Fibroblast of upper back skin (primary cell): ENCODE measurements around the gene ETS1.
"Not testable (repeated sequence)": the region's sequence is repeated elsewhere in the genome, so short reads cannot be mapped to it uniquely, and the experiment has no call there.

Experiments used
- DNase-seq: peaks from one replicate; pipeline ENCODE4 v3.0.0-alpha.2; 2013

The ETS1 gene

DNA sequence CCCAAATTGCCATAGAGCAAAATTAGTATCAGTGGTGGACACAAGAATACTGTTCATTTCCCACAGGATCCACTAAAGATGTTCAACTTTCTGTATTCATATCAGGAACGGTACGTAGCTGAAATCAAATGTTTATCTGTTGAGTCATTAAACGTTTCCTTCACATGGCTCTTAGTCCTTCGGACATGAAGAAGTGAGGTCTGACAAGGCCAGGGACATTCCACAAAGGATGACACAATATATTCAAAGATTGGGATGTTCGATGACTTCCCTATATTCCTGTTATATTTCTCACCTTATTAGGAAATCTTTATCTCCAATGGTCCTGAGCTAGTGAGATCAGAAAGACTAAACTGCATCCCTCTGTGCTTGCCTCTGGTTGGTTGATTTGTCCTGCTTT, 129.0 kb downstream of the ETS1 start:
- peak; percentile 95 for DNase-seq

DNA sequence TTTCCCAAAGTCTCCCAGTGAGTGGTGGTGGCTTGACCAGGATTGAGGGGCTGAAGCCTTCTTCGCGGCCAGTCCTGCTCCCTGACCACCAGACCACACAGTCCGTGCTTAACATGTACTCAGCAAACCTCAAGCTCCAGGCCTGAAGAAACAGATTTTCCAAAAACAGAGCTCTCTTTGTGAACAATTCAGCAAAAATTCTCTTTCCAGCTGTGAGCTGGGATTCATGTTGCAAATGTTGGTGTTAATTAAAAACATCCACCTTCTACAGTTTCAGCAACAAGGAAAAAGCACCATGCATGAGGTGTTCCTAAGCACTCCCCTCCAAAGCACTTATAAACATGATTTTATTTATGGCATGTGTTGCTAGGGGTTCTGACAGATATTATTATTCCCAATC, 129.5 kb downstream of the ETS1 start:
- DNase-seq = peak; percentile 74

DNA sequence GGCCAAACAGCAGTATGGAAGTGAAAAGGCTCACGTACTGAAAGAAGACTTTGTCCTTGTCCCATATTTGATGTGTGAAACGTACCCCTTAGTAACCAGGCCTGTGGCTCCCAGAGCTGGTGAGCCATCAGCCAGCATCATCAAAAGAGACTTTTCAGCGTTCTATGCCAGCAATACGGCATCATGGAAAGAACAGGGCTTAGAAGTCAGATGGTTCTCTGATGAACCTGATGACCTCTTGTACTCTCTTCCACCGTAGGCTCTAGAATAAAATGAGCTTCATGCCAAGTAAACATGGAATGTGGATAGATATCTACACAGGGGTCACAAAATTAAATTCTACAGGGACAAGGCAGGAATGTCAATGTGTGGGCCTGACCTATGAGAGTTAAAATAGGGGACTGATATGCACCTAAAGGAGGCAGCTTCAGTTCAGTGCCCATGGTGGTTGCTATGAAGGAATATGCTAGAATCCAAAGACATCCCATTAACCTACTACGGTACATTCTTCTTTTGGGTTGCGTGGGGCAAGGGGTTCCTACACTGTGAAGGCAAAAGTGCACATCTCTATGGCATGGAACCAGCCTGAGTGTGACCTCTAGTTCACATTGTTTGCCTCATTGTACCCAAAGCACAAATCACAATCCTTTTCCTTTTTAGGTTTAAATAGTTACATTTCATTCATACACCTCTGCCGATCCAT, 130.6 kb downstream of the ETS1 start:
- no peak for DNase-seq

DNA sequence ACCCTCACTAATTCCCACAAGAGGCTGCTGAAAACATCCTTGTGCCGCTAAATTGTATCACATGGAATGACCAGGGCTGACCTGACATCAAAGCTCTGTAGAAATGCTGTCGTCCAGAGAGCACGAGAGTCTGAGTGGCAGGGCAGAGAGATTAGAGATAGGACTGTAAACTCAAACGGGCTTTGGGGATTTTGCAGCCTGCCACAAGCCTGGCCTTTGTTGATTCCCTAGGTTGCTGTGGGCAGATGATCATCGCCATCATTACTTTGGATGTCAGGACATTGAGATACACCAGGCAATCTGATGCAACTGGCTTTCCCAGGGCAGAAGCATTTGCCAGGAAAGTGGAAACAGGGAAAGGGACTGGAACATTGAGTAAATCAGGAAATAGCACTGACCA, 131.6 kb downstream of the ETS1 start:
- DNase-seq = no peak

DNA sequence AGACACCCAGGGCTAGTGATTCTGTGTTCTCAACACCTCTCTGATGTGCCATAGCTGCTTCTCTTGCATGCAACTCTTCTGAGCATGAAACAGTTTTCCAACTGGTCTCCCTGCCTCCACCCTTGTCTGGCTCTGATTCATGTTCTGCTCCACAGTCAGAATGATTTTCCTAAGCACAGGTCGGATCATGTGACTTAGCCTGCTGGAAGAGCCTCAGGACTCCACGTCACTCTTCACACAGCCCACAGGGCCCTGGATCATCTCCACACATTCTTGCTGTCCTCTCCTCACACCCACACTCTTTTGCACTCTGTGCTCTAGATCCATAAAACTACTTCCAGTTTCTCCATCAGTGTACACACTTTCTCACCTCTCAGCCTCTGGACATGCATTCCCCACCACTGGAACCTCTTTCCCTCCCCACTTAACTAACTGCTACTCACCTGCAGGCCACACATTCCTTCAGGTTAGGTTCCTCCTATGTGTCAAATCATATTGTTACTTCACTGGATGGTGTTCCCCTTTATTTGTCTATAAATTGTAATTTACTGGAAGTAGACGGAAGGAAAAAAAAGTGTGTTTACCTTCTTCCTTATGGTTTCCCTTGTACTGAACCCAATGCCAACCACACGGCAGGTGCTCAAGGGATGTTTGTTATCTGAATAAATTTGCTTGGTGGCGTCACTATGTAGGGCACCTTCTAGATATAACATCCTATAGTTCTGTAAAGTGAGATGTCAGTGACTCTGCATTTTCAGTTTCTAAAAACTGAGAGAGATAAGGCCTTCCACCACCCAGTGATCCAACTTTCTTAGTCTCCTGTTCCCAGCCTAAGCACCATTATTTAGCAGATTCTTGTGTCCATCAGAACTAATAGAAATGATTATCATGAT, 133.7 kb downstream of the ETS1 start:
- DNase-seq = peak; percentile 96

DNA sequence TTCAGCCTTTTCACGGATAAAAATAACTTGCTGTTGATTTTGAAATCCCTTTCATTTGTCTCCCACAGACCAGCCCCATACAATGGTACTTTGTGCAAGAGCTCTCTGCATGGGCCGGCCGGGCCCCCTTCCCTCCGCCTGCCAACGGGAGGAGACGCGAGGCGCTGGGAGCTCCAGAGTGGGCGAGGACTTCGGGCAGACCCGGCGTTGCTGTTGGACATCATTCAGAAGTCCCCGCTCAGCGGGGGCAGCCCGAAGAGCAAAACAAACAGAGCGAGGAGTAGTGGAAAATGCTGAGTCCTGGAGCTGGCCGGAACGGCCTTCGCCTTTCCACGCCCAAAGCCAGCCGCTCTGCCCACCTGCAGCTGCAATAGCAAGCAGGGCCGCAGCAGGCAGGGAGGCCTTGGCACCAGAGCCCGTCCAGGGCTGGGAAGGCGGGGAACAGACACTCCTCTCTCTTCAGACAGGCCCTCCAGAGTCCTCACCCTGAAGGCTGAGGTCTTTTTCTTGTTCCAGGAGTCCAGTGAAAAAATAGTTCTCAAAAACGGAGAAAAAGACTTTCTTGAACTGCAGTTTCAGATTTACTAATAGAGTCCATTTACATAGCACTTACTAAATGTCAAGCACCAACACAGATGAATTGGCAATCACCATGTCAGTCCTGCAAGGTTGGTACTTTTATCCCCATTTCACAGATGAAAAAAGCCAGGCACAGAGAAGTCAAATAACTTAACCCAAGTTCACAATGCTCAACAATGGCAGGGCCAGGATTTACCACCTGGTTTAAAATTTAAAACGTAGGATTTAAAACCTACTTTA, 135.5 kb downstream of the ETS1 start:
- no peak for DNase-seq

DNA sequence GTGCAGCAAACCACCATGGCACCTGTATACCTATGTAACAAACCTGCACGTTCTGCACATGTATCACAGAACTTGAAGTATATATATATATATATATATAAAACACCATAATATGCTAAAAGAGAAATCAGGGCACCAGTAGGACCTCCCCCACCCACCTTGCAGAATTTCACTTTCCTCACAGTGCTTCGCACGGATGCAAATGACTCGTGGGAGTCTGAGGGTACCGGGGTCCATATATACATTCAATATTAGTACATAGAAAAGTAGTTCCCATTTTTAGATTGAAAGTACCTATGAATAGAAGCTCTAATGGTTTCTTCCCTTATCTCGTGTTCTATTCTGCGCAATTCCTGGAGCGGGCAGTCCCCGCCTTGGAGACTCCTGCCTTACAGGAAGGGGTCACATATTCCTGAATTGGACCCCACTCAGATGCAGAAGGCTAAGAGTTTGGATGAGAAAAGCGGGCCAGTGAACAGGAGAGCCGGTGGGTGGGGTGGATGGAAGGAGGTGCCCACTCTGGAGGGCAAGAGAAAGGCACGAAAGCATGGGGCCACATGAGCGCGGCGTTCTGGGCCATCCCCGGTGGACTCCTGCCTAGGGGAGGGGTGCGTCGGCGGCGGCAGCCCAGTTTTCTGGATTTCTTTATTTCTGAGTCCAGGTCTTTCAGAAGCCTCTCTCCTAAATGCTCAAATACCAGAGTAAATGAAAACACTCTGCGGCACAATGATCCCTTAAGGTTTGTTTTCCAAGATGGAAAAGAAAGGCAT, 136.3 kb downstream of the ETS1 start:
- DNase-seq = no peak

DNA sequence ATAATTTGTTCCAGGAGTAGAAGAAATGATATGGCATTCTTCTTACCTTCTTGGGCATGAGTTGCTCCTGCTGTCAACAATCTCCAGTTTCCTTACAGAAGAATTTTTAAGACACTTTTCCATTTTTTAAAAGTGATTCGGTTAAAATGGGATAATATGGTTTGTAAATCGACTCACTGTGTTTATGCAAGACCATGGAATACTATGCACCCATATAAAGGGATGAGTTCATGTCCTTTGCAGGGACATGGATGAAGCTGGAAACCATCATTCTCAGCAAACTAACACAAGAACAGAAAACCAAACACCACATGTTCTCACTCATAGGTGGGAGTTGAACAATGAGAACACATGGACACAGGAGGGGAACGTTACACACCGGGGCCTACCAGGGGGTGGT, 136.9 kb downstream of the ETS1 start:
- not testable (repeated sequence) for DNase-seq

DNA sequence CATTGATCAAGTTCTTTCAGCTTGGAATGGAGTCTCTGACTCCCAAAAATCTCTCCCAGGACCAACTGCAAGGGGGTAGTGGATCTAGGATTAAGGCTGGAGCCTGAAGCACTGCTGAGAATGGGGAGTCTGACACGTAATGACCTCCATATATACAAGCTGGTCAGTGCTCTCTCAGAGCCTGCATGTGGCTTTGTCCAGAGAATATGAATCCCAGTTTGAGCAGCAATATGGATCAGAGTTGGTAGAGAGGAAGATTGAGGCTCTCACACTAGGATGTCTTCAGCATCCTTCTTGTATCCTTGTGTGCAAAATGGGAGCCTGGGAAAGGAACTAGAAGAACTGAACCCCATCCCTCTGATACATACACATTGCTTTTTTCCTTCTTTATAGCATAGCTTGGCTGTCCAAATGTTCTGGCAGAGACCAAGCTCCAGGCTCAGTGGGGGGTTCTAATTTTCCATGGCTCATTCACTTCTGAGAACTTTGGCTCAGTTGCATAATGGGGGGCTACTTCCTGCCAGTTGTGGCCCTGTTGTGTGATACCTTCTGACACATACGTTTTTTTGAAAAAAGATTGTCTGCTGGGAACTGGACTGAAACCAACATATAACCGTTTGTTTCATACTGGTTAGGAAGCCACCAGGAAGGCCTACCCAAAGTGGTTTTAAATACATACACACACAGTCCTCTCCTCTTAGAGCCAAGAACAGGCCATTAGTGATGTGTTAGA, 138.2 kb downstream of the ETS1 start:
- peak; percentile 68 for DNase-seq

DNA sequence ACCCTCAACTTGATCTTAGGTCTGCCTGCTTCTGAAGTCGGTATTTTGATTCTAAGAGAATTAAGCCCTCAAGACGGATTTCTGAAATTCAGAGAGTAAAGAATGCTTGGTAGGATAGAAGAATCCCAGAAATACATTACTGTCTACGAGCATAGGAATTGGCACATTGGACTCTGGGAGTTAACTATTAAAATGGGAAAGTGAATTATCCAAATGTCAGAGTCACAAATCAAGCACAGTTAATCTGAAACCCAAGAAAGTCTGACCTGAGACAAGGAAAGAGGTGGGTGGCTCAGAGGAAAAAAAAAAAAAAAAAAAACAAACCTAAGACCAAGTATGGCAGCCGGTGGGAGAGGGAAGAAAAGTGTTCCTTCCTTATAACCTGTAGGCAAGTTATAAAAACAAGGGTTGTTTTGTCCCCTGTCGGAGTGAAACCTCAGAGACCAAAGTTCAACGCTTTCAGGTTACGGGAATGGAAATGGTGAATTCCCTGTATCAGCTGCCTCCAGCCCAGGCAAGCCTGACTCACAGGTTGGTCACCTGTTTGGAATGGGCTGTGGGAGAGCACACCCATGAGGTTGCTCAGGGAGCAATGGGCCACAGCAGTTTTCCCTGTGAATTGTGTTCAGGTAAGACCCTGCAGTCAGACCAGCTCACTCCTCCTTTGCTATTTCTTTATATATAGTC, 139.0 kb downstream of the ETS1 start:
- DNase-seq = peak; percentile 39

DNA sequence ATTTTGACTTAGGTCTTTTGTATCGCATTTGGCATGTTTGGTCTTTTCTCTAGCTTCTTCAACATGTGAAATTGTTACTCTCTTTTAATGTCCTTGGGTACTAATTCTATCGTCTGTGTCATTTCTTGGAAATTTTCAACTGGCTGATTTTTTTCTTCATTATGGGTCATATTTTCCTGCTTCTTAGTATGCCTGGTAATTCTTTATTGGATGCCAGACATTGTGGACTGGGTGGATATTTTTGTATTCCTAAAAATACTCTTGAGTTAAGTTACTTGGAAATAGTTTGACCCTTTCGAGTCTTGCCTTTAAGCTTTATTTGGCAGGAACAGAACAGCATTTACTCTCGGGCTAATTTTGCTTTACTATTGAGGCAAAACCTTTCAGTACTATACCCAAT, 140.1 kb downstream of the ETS1 start:
- DNase-seq = no peak

DNA sequence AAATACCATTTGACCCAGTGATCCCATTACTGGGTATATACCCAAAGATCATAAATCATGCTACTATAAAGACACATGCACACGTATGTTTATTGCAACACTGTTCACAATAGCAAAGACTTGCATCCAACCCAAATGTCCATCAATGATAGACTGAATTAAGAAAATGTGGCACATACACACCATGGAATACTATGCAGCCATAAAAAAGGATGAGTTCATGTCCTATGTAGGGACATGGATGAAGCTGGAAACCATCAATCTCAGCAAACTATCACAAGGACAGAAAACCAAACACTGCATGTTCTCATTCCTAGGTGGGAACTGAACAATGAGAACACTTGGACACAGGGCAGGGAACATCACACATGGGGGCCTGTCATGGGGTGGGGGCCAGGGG, 141.4 kb downstream of the ETS1 start:
- not testable (repeated sequence) for DNase-seq

DNA sequence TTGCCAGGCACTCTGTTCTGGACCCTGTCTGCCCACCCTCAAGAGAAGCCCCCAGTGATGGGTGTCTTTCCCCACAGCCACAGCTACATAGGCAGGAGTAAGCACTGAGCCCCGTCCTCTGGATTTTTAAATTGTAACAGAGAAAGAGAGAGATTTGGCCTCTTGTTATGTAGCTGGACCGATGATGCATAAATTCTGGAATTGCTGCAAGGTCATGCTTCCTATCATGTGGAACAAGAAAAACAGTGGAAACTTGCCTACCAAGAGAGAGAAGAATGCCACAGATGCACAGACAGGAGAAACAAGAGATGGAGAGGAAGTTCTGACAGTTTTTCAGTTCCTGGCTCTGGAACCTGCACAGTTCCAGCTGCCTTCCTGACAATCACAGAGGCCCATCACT, 150.2 kb downstream of the ETS1 start:
- peak; percentile 63 for DNase-seq

DNA sequence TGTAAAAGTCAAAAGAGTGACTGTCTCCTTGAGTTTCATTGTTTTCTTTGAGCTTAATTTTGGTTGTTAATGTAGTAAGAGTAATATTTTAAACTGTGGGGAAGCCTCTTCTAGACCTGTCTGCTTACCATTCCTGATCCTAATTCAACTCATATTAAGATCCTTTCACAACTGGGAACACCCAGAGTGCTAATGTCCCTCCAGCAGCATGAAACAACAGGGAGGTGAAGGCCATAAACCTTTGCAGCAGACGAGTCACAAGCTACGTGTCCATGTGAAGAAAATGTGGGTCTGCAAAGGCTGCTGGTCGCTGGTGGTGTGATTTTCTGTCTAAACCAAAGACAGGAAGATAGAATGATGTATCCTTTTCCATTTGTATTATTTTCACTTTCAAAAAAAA, 152.5 kb downstream of the ETS1 start:
- DNase-seq = no peak

DNA sequence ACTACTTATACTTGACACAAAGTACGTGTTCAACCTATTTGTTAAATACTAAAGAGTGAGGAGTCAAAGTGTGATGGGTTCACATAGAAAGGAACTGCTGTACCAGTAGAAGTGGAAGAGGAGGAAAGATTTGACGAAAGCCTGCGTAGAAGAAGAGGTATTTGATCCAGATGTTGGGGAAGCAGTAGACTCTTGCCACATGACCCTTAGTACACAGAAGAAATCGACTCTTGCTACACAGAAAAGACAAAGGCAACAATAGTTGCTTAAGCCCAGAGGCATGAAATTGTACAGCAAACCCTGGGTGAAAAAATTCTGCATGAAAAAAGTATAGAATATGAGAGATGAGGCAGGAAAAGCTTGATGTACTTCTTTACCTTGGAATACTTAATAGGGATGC, 152.9 kb downstream of the ETS1 start:
- DNase-seq = no peak

DNA sequence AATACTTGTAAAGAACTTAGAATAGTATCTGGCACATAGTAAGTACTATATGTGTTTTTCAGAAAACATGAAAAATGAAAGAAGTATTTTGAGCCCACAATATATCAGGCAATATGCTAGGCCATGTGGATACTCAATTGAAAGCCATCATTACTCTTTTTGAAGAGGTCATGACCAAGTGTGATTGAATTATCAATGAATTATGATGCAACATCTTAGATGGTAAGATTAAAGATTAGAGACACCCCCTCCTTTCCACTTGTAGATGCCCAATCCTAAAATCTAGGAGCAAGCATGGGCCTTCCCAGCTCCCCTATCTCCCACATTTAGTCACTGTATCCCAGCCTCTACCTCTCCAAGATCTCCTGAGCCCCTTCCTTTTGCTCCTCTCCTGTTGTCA, 154.4 kb downstream of the ETS1 start:
- DNase-seq = no peak

DNA sequence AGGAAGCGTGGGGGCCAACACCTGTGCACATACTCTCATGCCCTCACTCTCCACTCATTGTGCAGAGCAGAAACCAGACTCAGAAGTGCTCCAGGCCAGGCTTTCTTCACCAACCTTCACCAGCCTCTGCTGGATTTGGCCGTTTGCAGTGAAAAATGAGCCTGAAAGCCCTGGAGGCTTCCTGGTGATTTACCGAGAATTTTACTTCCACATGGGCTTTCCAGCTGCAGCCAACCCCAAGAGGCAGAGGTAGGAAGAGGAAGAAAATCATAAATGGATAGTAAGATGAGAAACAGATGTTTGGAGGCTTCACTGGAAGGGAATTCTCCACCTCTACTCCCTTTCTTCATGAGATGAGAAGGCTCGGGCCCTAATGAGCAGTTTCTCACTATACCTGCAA, 155.4 kb downstream of the ETS1 start:
- DNase-seq = no peak

DNA sequence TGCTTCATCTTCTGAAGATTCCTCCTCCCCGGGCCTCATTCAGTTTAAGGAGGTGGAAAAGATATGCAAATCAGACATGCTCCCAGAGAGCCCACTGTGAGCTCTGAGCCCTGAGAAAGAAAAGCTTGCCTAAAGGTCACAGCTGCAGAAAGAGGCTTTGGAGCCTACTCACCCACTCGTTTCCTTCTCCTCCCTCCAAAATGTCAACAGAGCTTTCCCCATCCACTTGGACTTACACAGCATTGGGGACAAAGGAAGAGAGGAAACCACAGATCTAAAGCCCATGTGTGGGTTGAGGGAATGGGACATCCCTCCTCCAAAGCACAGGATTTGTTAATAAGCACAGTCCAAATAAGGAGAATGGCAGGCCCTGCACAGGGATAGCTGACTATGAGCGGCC, 158.4 kb downstream of the ETS1 start:
- no peak for DNase-seq

DNA sequence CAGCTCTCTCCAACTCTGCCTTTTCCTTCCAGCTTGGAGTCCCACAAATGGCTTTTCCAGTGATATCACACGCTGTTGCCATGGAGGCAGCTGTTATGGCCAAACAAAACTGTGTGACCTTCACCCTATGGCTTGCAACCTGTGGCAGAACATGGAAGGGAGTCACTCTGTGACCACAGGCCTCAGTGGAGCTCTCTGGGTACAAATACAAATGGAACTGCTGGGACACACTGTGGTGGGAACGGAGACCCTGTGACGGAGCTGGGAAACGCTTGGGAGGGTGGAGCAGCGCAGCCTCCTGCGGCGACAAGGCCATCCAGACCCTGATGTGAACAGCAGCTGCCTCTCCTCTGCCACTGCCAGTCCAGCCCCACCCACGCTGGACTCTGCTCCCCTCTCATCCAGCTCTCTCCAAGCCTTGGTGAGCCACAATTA, 162.5 kb downstream of the ETS1 start:
- no peak for DNase-seq

DNA sequence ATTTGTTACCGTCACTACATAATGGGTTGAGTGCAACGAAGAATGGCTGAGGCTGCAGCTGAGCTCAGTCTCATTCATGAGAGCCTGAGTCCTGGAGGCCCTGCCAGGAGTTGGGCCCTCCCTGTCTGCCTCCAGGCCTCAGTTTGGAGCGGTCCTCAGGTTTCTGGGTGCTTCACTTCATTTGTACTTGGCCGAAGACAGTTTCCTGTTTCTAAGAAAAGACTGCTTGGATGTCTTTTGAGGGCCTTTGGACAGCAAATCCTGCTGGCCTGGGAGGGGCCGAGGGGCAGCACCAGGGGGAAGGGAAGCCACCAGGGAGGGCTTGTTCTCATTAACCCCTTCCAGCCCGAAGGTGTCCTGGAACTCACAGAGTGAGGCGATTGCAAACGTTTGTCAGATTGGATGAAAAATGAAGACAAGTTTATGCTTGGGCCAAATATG, 163.1 kb downstream of the ETS1 start:
- no peak for DNase-seq
